ENCODE measurements around the gene FOXA2.

DNA sequence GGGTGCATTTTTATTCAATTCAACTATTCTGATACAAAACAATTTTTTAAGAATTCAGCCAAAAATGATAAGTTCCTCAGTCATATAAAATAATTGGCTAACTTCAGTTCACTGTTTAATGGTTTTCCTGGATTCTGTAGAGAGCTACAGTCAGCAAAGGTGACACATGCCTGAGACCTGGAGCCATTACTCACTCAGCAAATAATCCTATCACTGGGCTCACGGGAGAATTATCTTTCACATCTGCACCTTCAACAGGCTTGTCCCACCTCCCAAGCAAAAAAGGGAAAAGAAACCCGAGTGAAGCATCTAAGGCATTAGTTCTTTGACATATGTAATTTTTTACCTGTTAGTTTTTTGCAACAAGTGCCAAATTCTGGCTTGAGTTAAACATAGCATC lies 34.9 kb upstream of the FOXA2 start:
- TF ChIP-seq, protein P1, sequence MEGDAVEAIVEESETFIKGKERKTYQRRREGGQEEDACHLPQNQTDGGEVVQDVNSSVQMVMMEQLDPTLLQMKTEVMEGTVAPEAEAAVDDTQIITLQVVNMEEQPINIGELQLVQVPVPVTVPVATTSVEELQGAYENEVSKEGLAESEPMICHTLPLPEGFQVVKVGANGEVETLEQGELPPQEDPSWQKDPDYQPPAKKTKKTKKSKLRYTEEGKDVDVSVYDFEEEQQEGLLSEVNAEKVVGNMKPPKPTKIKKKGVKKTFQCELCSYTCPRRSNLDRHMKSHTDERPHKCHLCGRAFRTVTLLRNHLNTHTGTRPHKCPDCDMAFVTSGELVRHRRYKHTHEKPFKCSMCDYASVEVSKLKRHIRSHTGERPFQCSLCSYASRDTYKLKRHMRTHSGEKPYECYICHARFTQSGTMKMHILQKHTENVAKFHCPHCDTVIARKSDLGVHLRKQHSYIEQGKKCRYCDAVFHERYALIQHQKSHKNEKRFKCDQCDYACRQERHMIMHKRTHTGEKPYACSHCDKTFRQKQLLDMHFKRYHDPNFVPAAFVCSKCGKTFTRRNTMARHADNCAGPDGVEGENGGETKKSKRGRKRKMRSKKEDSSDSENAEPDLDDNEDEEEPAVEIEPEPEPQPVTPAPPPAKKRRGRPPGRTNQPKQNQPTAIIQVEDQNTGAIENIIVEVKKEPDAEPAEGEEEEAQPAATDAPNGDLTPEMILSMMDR (IDR thresholded peaks at IDR 0.05): no peak
- TF ChIP-seq POLR2A (IDR thresholded peaks at IDR 0.05; ENCODE audit: low read depth): no peak

Measured in esophagus muscularis mucosa (tissue), 3 donors.